GM19240 (cell line): ENCODE data around the gene RBP2.
"Not testable (repeated sequence)": the region's sequence is repeated elsewhere in the genome, so short reads cannot be mapped to it uniquely, and the experiment has no call there.

ENCODE experiments used
- DNase-seq: peaks from one replicate; pipeline ENCODE4 v3.0.0; 2011; ENCODE audit warnings: low spot score; ENCODE audit not compliant: insufficient read length

The RBP2 gene

DNA sequence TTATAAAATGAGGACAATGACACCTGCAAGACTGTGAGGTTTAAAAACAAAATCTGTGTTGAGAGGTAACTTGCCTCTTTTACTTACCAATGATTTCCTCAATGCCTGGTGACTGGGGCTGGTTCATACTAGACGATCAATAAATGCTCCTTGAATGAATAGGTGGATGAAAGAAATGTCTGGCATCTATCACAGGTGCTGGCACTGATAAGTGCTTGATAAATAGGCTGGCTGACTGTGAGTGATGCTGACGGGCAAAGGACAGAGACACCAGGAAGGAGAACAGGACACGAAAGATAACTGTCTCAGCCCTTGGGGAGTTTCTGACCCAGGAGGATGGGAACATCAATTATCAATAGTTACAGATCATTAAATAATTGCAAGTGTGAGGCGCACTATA, 31.9 kb downstream of the RBP2 start:
- no peak for DNase-seq

- no peak for DNase-seq
Observed at GRCh38 chr3:139443186-139443585, 33.1 kb downstream of the RBP2 start.

DNA sequence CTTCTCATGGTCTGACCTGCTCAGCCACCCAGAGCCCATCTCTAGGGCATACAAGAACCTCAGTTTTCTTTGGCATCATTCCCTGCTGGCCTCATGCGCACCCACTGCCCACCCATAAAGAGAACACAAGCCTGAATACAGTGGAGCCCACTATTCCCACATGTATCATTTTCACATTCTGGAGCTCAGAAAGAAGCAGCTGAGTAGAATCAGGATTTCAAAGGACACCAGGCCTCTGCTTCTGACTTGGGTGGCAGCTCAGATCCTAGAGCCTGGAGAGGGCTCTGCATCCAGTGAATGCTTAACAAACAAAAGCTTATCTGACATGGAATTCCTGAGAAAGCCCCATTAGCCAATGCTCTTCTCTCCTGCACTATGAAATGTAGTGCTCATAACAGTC, 34.7 kb downstream of the RBP2 start:
- no peak for DNase-seq

DNA sequence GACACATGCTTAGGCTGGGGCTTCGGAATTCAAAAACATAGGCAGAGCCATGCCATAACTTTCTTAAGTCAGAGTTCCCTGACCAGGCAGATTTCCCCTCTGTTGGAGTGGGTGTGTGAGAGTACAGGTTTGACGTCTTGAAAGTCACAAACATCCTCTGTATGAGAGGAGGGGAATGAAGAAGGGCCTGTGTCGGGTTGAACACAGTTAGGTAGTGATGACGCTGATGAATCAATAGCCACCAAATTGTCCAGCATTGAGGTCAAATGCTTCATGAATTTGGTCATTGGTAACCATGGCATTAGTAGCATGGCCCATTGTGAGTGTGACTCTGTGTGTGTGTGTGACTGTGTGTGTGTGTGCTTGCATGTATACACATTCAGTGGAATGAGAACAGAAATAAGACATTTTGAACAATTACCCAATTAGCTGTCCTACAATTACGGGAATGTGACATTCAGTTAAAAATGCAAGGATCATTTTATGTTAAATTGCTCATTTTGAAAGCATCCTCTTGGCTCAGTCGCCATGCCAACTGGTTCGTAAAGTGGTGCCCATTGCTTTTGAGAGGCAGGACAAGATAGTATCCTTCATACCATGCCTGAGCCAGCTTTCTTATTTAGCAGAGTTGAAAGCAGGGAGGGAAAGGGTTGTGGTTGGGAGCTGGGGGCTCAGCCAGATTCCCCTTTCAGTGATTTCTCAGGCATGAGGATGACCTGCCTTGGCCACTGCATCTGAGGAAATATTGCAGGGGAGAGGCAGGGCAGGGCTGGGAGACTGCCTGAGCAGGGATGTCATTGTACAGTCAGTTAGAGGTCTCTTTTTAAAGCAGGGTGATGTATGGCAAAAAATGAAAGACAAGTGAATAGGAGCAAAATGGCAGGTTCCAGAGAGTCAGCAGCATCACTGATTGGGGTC, 35.4 kb downstream of the RBP2 start:
- DNase-seq: no peak

GRCh38 chr3:139439278-139439677, 37.0 kb downstream of the RBP2 start:
- DNase-seq: no peak

- DNase-seq: no peak
Observed at GRCh38 chr3:139434764-139435307, 41.5 kb downstream of the RBP2 start.

DNA sequence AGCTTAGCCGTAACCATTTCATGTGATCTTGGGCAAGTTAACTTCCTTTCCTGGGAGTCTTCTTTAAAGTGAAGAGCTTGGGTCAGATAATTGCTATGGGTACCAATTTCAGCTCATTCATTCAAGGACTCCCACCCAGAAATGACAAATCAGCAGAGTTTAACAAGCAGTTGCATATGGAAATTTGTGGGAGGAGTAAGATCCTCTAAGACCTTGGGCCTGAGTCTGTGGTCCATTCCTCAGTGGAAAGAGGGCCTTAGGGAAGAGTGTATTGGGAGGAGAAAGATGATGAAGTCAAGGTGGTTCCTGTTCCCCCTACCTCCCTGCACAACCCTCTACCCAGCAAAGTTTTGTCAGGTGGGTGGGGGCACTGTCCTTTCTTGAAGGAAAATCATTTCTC, 42.1 kb downstream of the RBP2 start:
- no peak for DNase-seq

GRCh38 chr3:139433089-139433488, 43.2 kb downstream of the RBP2 start:
- DNase-seq: no peak

DNA sequence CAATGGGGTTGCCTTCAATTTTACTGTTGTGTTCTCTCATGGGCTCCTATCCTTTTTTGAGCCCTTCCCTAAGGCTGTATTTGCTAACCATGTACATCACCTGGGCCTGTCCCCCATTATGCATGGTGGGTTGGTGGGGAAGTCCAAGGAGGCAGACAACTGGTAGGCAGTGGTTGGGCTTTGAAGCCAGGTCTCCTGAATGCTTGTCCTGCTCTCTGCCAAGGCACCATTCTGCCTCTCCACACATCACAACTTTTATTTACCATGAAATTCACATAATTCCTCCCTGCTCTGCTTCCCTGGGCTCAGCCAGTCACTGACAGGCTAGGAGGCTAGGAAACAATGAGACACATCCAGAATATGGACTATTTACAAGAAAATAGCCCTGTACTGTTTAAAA, 45.8 kb downstream of the RBP2 start:
- no peak for DNase-seq

GRCh38 chr3:139427283-139428060, 48.8 kb downstream of the RBP2 start:
- peak; percentile 45 for DNase-seq

DNA sequence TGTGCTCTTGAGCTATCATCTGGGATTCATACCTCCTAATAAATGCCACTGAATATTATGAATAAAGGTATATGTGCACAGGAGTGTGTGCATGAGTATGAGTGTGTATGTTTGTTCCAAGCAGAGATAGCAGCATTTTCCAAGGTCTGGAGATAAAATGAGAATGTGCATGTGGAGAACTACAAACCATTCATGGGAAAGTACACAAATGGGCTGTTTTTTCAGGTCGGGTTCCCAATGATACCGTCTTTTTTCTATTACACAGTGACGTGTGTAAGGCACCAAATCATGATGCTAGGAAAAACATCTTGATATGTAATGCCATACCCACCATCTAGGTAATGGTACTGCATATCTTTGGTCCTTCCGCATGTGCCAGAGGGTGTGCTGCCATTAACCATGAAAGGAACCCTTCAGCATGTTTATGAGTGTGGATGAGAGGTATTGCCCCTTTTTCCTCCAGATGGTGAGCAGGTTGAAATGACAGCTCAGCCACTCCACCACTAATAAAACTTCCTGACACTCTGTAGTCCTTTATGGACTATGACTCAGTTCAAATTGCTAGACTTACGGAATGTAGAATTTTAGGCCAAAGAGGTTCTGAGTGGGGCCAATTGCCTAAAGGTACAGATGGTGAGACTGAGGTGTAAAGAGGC, 50.4 kb downstream of the RBP2 start:
- DNase-seq: no peak

DNA sequence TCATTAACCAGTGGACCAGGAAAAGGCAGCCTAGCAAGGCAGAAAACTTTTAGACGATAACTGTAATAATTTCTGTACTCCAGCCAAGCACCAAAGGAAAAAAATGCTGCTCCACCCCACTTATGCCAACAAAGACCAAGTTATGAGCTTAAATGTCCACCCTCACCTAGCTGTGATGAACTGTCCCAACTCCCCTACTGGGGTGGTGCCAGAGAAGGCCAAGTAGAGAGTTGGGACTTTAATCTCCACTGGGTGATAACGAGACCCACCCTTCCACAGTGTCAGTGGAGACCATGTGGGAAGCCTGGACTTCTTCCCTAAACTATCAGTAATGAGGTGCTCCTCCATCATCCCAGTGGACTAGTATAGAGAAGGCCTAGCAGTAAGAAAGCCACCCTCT, 53.1 kb downstream of the RBP2 start:
- no peak for DNase-seq

- no peak for DNase-seq
Observed at GRCh38 chr3:139421460-139421859, 54.9 kb downstream of the RBP2 start.

GRCh38 chr3:139421040-139421439, 55.3 kb downstream of the RBP2 start:
- no peak for DNase-seq

GRCh38 chr3:139418144-139418543, 58.2 kb downstream of the RBP2 start:
- DNase-seq: no peak

DNA sequence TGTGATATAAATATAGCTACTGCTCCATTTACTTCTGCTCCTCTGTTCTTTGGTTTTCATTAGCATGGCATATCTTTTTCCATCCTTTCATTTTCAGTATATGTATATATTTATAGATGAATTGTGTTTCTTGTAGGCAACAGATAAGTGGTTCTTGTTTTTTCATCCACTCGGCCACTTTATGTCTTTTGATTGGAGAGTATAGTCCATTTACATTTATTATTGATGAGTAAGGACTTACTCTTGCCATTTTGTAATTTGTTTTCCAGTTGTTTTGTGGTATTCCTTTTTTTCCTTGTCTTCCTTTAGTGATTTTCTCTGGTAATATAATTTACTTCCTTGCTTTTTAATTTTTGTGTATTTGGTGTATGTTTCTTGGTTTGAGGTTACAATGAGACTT, 60.0 kb downstream of the RBP2 start:
- no peak for DNase-seq

DNA sequence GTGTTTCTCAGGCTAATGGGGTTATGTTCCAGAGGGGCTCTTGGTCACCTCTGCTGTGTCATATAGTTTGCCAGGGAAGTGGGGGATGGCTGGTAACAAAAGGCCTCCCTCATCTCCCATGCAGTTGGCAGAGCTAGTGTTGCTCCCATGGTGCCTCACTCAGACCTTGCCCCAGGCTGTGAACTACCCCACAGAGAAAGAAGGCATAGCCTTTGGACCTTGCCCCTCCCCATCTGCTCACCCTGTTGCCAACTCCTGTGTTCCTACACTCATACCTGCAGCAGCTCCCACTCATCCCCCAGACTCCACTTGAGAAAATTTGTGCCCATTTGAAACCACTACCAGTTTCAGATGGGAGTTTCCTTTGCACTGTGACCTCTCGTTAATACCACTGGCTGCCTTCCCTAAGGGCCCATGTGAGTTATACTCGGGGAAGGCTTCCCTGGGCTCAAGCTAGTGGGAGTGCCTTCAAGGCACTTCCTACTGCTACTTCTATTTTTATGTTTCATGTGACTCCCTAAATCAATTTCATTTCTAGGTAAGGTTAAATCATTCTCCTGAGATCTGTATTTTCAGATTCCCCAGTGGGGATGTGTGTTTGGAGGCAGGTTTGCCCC, 61.6 kb downstream of the RBP2 start:
- DNase-seq: no peak

DNA sequence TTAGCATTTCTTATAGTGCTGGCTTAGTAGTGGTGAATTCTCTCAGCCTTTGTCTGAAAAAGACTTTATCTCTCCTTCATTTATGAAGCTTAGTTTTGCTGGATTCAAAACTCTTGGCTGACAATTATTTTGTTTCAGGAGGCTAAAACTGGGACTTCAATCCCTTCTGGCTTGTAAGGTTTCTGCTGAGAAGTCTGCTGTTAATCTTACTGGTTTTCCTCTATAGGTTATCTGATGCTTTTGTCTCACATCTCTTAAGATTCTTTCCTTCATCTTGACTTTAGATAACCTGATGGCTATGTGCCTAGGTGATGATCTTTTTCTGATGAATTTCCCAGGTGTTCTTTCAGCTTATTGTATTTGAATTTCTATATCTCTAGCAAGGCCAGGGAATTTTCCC, 63.4 kb downstream of the RBP2 start:
- DNase-seq: not testable (repeated sequence)
